Measurements from ENCODE around the gene ZNF584.

GRCh38 chr19:58372311-58373133 is 35.9 kb upstream of the ZNF584 start:
- TF ChIP-seq CTCF (IDR thresholded peaks at IDR 0.05; ENCODE audit: extremely low read depth in 1 of 2, insufficient read depth in 1 of 2, low read depth in 1 of 2, low read length in 2 of 2) (peak in 1 of 2 donors; percentile 8), POLR2A (IDR thresholded peaks at IDR 0.05; ENCODE audit: low read depth, low read length) (no peak)

Data from endothelial cell of umbilical vein (primary cell).